ENCODE data around the gene MIGA1.
"Not testable (repeated sequence)": the region's sequence is repeated elsewhere in the genome, so short reads cannot be mapped to it uniquely, and the experiment has no call there.

MIGA1 gene

GRCh38 chr1:77803371-77803770 is 23.9 kb downstream of the MIGA1 start:
- no peak for DNase-seq

GRCh38 chr1:77809787-77810462 is 30.5 kb downstream of the MIGA1 start:
- not testable (repeated sequence) for DNase-seq

GRCh38 chr1:77811589-77811988 is 32.1 kb downstream of the MIGA1 start:
- DNase-seq: not testable (repeated sequence)

DNA sequence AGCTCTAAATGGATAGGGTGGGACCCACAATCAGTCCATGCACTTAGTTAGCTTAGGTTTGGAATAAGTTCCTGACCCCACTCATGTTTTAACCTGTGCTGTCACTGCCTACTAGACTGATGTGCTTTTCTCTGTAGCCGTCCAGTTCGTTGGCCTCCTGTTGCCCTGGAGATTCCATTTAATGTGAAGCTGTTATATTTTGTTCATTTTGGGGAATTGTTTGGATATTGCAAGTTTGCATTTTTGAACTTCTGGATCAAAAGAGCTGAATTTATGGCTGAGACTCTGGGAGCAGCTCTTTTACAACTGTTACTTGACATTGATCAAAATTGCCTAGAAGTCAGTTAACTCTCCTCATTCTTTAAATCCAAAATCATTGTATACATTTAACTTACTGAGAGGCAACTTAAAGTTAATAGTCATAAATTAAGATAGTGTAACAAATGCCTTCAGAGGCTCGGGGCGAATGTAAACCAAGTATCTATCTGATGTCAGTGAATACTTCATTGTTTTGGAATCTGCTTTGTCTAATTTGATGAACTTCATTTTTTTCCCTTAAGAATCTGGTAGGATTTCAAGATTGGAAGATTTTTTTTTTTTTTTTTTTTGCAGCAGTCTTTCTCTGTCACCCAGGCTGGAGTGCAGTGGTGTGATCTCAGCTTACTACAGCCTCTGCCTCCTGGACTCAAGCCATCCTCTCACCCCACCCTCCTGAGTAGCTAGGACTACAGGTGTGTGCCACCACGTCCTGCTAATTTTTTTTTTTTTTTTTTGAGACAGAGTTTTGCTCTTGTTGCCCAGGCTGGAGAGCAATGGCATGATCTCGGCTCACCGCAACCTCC is 38.1 kb downstream of the MIGA1 start:
- DNase-seq: no peak

DNA sequence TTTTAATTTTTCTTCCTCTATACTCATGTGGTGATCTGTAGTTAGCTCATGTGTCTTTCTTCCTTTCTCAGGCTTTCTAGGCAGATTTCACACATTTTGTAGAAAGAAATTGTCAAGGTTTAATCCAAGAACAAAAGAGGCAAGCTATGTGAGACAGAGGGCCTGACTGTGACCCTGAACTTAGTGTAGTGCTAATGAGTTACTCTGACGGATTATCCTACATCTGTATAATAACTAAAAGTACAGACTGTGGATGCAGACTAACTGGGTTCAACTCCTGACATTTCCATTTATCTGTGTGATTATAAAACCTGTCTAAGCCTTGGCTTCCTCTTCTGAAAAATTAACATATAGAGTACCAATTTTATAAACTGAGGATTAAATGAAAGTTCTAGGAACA is 40.7 kb downstream of the MIGA1 start:
- no peak for DNase-seq

- DNase-seq: no peak
These were observed 44.6 kb downstream of the MIGA1 start for GRCh38 chr1:77824079-77824478.

DNA sequence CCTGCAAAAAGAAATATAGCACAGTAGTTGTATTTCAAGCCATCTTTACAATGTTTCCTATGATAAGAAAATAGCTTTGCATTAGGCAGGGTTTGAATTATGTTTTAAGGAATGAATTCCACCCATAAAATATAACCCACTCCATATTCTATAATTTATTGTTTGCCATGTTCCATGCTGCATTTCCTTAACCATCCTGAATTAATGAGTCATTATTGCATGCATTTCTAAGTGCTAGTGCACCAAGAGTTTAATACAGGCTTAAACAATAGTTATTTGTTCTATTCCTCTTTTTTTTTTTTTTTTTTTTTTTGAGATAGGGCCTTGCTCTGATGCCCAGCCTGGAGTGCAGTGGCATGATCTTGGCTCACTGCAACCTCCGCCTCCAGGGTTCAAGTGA is 45.2 kb downstream of the MIGA1 start:
- DNase-seq: no peak

GRCh38 chr1:77825131-77825709 is 45.8 kb downstream of the MIGA1 start:
- DNase-seq: peak; percentile 22

DNA sequence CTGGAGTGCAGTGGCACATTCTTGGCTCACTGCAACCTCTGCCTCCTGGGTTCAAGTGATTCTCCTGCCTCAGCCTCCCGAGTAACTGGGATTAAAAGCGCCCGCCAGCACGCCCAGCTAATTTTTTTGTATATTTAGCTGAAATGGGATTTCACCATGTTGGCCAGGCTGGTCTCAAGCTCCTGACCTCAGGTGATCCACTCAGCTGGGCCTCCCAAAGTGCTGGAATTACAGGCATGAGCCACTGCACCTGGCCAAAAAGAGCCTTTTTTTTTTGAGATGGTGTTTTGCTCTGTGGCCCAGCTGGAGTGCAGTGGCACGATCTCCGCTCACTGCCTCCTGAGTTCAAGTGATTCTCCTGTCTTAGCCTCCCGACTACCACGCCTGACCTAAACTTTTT is 47.4 kb downstream of the MIGA1 start:
- not testable (repeated sequence) for DNase-seq

DNA sequence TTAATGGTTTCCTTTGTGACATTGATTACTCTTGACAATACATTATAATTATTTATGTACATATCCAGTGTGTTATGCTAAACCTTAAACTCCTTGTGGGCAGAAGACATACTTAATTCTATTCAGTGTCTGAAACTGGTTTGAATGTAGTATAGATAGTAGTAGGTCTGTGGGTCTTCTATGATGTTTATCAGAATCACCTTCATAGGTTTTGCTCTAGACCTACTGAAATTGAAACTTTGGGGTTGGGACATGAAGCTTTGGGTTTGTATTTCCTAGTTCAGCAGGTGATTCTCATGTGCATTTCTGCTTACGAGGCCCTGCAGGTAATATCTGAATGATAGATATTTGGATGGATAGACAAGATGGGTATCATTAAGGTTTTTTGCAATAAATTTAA is 48.6 kb downstream of the MIGA1 start:
- no peak for DNase-seq

DNA sequence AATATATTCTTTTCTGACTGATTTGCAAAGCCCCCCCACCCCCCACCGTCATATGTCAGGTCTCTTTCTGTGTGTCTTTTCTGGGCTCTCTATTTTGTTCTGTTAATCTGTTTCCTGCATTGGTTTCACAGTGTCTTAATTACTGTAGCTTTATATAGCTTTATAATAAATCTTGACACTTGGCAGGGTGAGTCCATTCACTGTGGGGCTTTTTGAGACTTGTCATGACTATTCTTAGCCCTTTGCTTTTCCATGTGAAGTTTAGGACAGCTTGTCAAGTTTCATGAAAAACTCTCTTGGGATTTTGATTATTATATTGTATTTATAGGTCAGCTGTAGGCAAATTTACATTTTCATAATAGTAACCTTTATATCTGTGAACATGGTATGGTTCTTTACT is 50.4 kb downstream of the MIGA1 start:
- no peak for DNase-seq

- no peak for DNase-seq
These were observed 51.5 kb downstream of the MIGA1 start for GRCh38 chr1:77830946-77831345.

DNA sequence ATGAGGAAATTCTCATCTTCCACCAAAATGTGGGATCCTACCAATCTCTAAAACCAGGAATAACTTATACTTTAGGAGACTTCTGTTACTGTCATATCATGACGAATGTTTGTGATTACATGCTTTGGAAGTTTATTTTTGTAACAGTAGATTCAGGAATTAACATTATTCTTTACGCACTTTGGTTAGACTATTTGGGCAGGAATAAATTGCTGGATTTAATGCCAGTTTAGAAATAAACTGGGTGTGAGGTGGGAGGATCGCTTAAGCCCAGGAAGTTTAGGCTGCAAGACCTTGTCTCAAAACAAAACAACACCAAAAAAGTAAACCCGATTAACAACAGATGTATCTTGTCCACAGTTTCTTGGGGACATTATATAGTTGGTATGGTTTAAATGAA is 52.1 kb downstream of the MIGA1 start:
- no peak for DNase-seq

DNA sequence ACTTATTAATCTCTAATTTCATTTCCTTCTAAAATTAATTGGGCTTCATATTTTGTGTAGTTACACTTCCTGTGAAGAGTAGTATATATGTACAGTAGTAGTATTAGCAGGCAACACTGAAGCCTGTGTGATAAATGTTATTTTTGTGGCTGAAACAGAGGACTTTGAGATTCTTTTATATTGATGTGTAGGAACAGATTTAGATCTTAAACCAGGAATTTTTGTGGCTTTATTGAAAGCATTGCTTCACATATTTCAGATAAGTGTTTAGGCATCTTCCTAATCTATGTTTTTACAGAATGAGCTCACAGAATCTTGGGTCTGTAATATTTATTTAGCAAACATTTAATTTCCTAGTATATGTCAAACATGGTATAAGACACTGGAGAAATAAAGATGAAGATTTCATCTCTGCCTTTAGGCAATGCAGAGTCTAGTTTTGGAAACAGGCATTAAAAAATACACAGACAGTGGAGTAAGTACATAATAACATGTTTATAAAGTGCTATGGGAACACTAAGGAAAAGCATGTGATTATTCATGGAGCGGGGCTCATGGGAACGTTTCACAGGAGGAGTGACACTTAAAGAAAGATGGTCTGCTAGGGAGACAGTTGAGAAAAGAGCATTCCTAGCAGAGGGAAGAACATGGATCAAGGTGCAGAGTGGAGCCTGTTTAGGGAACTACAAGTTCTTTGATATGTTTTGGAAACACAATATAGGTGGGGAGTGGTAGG is 52.7 kb downstream of the MIGA1 start:
- no peak for DNase-seq

DNA sequence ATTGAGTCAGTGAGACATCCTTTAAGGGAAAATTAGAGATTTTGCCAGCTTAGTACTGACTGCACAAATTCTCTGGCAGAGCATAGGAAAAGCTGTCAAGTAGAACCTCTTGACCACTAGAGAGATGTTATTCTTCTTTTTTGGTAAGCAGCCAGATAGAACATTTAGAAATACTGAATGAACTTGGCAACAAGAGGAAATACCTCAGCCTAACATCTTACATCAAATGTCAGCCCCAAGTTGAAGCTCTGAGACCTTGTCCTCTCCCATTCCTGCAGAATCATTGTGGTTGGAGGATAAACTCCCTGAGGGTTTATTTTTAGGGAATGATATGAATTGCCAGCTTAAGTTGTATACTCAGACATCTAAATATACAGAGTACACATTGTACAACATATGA is 53.5 kb downstream of the MIGA1 start:
- no peak for DNase-seq

DNA sequence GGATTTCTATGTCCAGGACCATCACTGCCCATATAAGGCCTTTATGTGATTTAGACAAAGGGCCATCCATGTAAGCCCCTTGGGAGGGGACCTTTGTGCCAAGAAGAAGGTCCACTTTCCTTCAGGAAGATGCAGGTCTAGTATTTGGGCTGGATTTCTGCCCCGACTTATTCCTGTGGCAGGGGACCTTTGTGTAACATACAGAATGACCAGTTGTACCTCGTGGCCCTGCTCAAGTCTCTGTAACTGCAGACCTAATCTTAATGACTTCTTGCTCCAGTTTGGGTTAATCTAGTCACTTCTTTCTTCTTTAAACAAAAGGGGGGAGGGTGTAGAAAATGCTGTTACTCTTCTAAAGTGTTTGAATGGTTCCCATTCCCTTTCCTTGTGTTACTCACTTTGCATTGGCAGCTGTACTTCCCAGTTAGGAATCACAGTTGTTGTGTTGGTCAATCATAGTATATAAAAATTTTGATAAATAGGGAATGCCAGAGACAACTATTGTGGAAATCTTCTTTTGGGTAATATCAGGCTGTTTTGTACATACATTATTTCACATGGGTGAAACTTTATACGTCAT is 54.2 kb downstream of the MIGA1 start:
- no peak for DNase-seq

- DNase-seq: peak; percentile 63
These were observed 55.4 kb downstream of the MIGA1 start for GRCh38 chr1:77834771-77835334.

DNA sequence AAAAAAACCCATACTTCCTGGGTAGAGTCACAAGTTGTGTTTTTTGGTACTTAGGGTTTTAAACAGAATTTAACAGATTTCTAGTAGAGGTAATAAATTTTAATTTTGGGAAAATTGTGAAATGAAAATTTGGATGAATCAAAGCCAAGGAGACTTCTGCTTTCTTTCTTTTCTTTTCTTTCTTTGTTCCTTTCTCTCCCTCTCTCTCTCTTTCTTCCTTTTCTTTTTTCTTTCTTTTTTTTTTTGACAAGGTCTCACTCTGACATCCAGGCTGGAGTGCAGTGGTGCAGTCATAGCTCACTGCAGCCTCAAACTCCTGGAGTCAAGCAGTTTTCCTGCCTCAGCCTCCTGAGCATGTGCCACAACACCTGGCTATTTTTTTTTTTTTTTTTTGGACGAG is 62.1 kb downstream of the MIGA1 start:
- no peak for DNase-seq

DNA sequence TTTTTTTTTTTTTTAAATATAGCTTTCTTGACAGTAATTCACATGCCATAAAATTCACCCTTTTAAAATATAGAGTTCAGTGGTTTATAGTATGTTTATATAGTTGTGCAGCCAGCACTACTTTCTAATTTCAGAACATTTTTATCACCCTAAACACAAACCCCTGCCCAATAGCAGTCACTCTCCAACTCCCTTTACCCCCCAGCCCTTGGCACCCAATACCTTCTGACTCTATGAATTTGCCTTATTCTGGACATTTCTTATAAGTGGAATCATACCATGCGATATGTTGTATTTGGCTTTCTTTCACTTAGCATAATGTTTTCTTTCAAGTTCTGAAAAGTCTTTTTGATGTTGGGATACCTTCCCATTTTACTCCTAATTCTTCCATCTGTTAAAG is 66.5 kb downstream of the MIGA1 start:
- no peak for DNase-seq

GRCh38 chr1:77846966-77847365 is 67.5 kb downstream of the MIGA1 start:
- no peak for DNase-seq

DNA sequence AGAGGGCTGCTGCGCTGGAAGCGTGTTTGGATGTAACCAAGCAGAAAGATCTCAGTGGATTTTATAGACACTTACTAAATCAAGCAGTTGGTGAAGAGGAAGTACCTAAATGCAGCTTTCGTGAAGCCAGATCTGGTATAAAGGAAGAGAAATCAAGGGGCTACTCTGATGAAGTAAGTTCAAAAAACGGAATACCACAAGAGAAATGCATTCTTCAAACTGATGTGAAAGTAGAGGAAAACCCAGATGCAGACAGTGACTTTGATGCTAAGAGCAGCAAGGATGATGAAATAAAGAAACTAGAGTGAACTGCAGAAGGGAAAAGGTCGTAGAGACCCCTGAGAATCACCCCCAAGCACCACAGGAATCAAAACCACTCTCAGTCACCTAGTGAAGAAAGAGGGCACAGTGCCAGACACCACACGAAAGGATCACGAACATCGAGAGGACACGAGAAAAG is 68.2 kb downstream of the MIGA1 start:
- DNase-seq: no peak

DNA sequence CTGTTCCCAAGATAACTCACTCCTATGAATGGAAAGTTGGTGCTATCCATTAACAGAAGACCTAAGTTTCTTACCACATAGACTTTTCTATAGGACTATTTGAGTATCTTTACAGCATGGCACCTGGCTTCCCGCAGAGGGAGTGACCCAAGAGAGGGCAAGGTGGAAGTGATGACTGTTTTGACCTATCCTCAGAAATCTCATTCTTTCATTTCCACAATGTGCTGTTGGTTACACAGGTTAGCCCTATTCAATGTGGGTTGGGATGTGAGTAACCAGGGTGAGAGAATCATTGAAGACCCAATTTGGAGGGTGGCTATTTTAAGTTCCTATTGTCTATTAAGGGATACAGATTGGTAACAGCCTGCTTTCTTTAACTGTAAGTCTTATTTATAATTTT is 70.6 kb downstream of the MIGA1 start:
- no peak for DNase-seq

- DNase-seq: no peak
These were observed 78.1 kb downstream of the MIGA1 start for GRCh38 chr1:77857552-77857951.

Data from NCI-H748 treated with DMSO at 0.1 percent for 48 hours (cell line).